ENCODE measurements around the gene MTOR.

GRCh38 chr1:11151114-11151513 is 111.2 kb downstream of the MTOR start:
- TF ChIP-seq CTCF (IDR thresholded peaks at IDR 0.05): no peak
- no peak for TF ChIP-seq POLR2A (IDR thresholded peaks at IDR 0.05)

All from right lobe of liver (tissue), 4 donors.